HepG2 (cell line): ENCODE measurements around the gene MTFP1. TPM values are rescaled to one million over a fixed set of nuclear protein-coding genes. Genes with fewer than 3 reads are reported as not detected.
A peak's percentile ranks its signal among the peaks of the same experiment; 100 is the strongest.

ENCODE experiments used
- ATF7 ChIP-seq, 2 experiments: fragments of 450-650 bp in 1 of 2; sonication (generic) in 1 of 2; formaldehyde crosslinking in 1 of 2; IDR thresholded peaks; 2 replicates each; pipeline versions ENCODE4 v1.4.0 to v1.6.1; 2016 to 2020; ENCODE audit warnings: antibody characterized with exemption in 1 of 2, mild to moderate bottlenecking in 1 of 2, missing genetic modification reagents in 1 of 2
- CTCF ChIP-seq: sonication (generic); formaldehyde crosslinking; IDR thresholded peaks from 2 replicates; pipeline ENCODE4 v1.5.0; 2020; ENCODE audit warnings: mild to moderate bottlenecking, missing genetic modification reagents, moderate library complexity
- DMTF1 ChIP-seq: sonication (generic); formaldehyde crosslinking; IDR thresholded peaks from 2 replicates; pipeline ENCODE4 v1.4.0; 2020; ENCODE audit warnings: mild to moderate bottlenecking, missing genetic modification reagents
- ELF4 ChIP-seq: sonication (generic); formaldehyde crosslinking; IDR thresholded peaks from 2 replicates; pipeline ENCODE4 v1.5.0; 2020; ENCODE audit warnings: missing genetic modification reagents, mild to moderate bottlenecking, moderate library complexity, borderline replicate concordance
- HDAC6 ChIP-seq: fragments of 200-600 bp; sonication (generic); IDR thresholded peaks from 2 replicates; pipeline ENCODE4 v1.7.0; 2017; ENCODE audit warnings: mild to moderate bottlenecking, antibody characterized with exemption, low read length, low read depth
- HNRNPLL ChIP-seq: fragments of 200-400 bp; formaldehyde crosslinking; IDR thresholded peaks from 2 replicates; pipeline ENCODE4 v1.6.1; 2017; ENCODE audit warnings: mild to moderate bottlenecking, low read depth, low read length; ENCODE audit not compliant: poor library complexity, severe bottlenecking
- HNRNPUL1 ChIP-seq: fragments of 200-400 bp; formaldehyde crosslinking; IDR thresholded peaks from 2 replicates; pipeline ENCODE4 v1.6.1; 2017; ENCODE audit warnings: low read depth, mild to moderate bottlenecking, low read length, moderate library complexity
- JDP2 ChIP-seq: sonication (generic); formaldehyde crosslinking; IDR thresholded peaks from 2 replicates; pipeline ENCODE4 v1.8.1; 2022; ENCODE audit warnings: missing genetic modification reagents, borderline replicate concordance
- MAFF ChIP-seq: IDR thresholded peaks from 2 replicates; pipeline ENCODE4 v1.6.1; 2011; ENCODE audit warnings: low read depth, low read length, improper control_type of control experiment
- MAFK ChIP-seq, 2 experiments: IDR thresholded peaks in 1 of 2; conservative IDR thresholded peaks in 1 of 2; 2 replicates each; pipeline ENCODE4 v1.6.1; 2011; ENCODE audit warnings: improper control_type of control experiment in 2 of 2, low read length in 2 of 2
- MIXL1 ChIP-seq: IDR thresholded peaks from 2 replicates; pipeline ENCODE4 v1.6.1; 2016
- RFXANK ChIP-seq: IDR thresholded peaks from 2 replicates; pipeline ENCODE4 v1.6.1; 2016
- SATB2 ChIP-seq: sonication (generic); formaldehyde crosslinking; IDR thresholded peaks from 2 replicates; pipeline ENCODE4 v1.5.0; 2020; ENCODE audit warnings: missing genetic modification reagents
- SRF ChIP-seq: IDR thresholded peaks from 2 replicates; pipeline ENCODE4 v1.6.1; 2011; ENCODE audit warnings: mild to moderate bottlenecking, low read depth, low read length, moderate library complexity
- SUZ12 ChIP-seq: fragments of 150-350 bp; IDR thresholded peaks from 2 replicates; pipeline ENCODE4 v1.6.1; 2014; ENCODE audit warnings: low read depth, low read length
- TFDP1 ChIP-seq: IDR thresholded peaks from 2 replicates; pipeline ENCODE4 v1.6.1; 2016; ENCODE audit warnings: missing compliant biosample characterization, missing genetic modification reagents, borderline replicate concordance
- YEATS2 ChIP-seq: sonication (generic); formaldehyde crosslinking; IDR thresholded peaks from 2 replicates; pipeline ENCODE4 v1.4.0; 2020; ENCODE audit warnings: missing genetic modification reagents, borderline replicate concordance
- ZBTB34 ChIP-seq: sonication (generic); formaldehyde crosslinking; IDR thresholded peaks from 2 replicates; pipeline ENCODE4 v1.8.0; 2022; ENCODE audit warnings: mild to moderate bottlenecking, missing genetic modification reagents
- ZBTB7A ChIP-seq: sonication (generic); formaldehyde crosslinking; IDR thresholded peaks from 2 replicates; pipeline ENCODE4 v1.8.0; 2022; ENCODE audit warnings: mild to moderate bottlenecking, missing genetic modification reagents
- ZNF350 ChIP-seq: sonication (generic); formaldehyde crosslinking; IDR thresholded peaks from 2 replicates; pipeline ENCODE4 v1.4.0; 2020; ENCODE audit warnings: mild to moderate bottlenecking, low read depth, missing genetic modification reagents, borderline replicate concordance
- ZNF512 ChIP-seq: sonication (generic); formaldehyde crosslinking; IDR thresholded peaks from 2 replicates; pipeline ENCODE4 v1.4.0; 2020; ENCODE audit warnings: mild to moderate bottlenecking, missing genetic modification reagents
- ZNF552 ChIP-seq: sonication (generic); formaldehyde crosslinking; IDR thresholded peaks from 2 replicates; pipeline ENCODE4 v1.9.0; 2022; ENCODE audit warnings: missing genetic modification reagents, mild to moderate bottlenecking, borderline replicate concordance
- polyA plus RNA-seq, 8 experiments: library from polyadenylated mRNA; depleted of rRNA in 3 of 8; stranded (reverse) in 7 of 8; unstranded in 1 of 8; fragments of >200 nt; fragmentation: Illumina TruSeq in 4 of 8; extraction: Trizol in 4 of 8; gene quantifications; 2 replicates each; pipeline versions ENCODE4 v1.2.1 to v1.2.3, GENCODE V29; 2011 to 2016; ENCODE audit warnings: low read depth in 4 of 8, missing spikeins in 1 of 8, mixed read lengths in 1 of 8; ENCODE audit not compliant: insufficient read depth in 1 of 8
- total RNA-seq, 5 experiments: library from RNA; depleted of rRNA; stranded (reverse); fragments of >200 nt; fragmentation: Illumina TruSeq; extraction: Trizol; gene quantifications; 2 replicates each; pipeline ENCODE4 v1.2.3, GENCODE V29; 2016; ENCODE audit warnings: low read depth in 1 of 5

Gene MTFP1
- total and polyA plus RNA-seq, 2 of the 13 experiments (the other 11 are each of a cell fraction or from before 2014, with no cell fraction given), result 29.5 to 45.6 TPM

- TF ChIP-seq YEATS2 (CRISPR knock-in tag) (peak; percentile 93), ZNF350 (peak; percentile 64; the same call in 1 of the 2 replicates), ZNF512 (no peak), ATF7 (IDR thresholded peaks at IDR 0.05) (no peak), ATF7 (CRISPR knock-in tag; IDR thresholded peaks at IDR 0.05) (no peak), MAFF (no peak), ELF4 (CRISPR knock-in tag) (no peak; the same call in 1 of the 2 replicates), HNRNPLL (peak; percentile 98), SUZ12 (no peak), TFDP1 (CRISPR knock-in tag) (peak; percentile 80), CTCF (CRISPR knock-in tag) (no peak; the same call in 1 of the 2 replicates), ZNF552 (CRISPR knock-in tag) (0 out of 2 replicates have a peak, but pooled peaks have one; percentile 27), ZBTB7A (CRISPR knock-in tag) (no peak; the same call in 1 of the 2 replicates), MIXL1 (CRISPR knock-in tag) (peak; percentile 73; the same call in 1 of the 2 replicates), SATB2 (CRISPR knock-in tag) (no peak), MAFK (conservative IDR thresholded peaks at IDR 0.05 in 1 of 2, IDR thresholded peaks at IDR 0.05 in 1 of 2; ENCODE audit: low read length in 2 of 2) (no peak), JDP2 (CRISPR knock-in tag) (no peak), SRF (no peak), HDAC6 (no peak), HNRNPUL1 (no peak), ZBTB34 (CRISPR knock-in tag) (no peak), RFXANK (CRISPR knock-in tag) (peak; percentile 86), DMTF1 (CRISPR knock-in tag) (no peak)
These were observed 1.5 kb upstream of the MTFP1 start (continued) for GRCh38 chr22:30423959-30424533.
